OCI-LY7 (cell line): ENCODE results near the gene ERC1. TPM values are rescaled to one million over a fixed set of nuclear protein-coding genes. Genes with fewer than 3 reads are reported as not detected.

Experiments used
- BruUV-seq: library from RNA; stranded (reverse); fragments of 400-500 nt; replicated peaks from 2 replicates; lab custom pipeline; 2021; lab: Mats Ljungman, UMichigan
- CTCF ChIA-PET: fragments of 300-600 bp; sonication (Branson Sonifier 250); formaldehyde crosslinking; loops from one replicate; lab custom pipeline; 2022; ENCODE audit warnings: antibody characterized with exemption; ENCODE audit not compliant: unreplicated experiment; lab: Charles Lee
- POLR2A ChIA-PET: fragments of 300-600 bp; sonication (Branson Sonifier 250); formaldehyde crosslinking; loops from one replicate; lab custom pipeline; 2022; ENCODE audit warnings: antibody characterized with exemption; lab: Charles Lee
- DNase-seq: peaks from one replicate; pipeline ENCODE4 v3.0.0-alpha.2; 2015; ENCODE audit warnings: low spot score
- H2AFZ ChIP-seq: fragments of 200-600 bp; sonication (generic), shearing (Covaris generic); 2 replicates; pipeline ENCODE4 v1.6.1; 2014; ENCODE audit warnings: mild to moderate bottlenecking, antibody characterized with exemption, low read length, moderate library complexity
- H3K27ac ChIP-seq: fragments of 200-600 bp; sonication (generic); 2 replicates; pipeline ENCODE4 v1.5.1; 2014; ENCODE audit warnings: mixed run types, low read depth, mild to moderate bottlenecking, moderate library complexity, low read length, inconsistent platforms; ENCODE audit not compliant: poor library complexity, severe bottlenecking
- H3K36me3 ChIP-seq: fragments of 200-600 bp; sonication (generic); 2 replicates; pipeline ENCODE4 v1.6.1; 2014; ENCODE audit warnings: mild to moderate bottlenecking, antibody characterized with exemption, low read length, moderate library complexity, mixed read lengths; ENCODE audit not compliant: insufficient read depth
- H3K4me1 ChIP-seq: fragments of 200-600 bp; sonication (generic); 2 replicates; pipeline ENCODE4 v1.5.1; 2014; ENCODE audit warnings: mild to moderate bottlenecking, low read length; ENCODE audit not compliant: insufficient read depth, poor library complexity, severe bottlenecking
- H3K4me2 ChIP-seq: fragments of 200-600 bp; sonication (generic); 2 replicates; pipeline ENCODE4 v1.6.1; 2014; ENCODE audit warnings: mild to moderate bottlenecking, low read length
- H3K4me3 ChIP-seq: fragments of 200-600 bp; sonication (generic); 2 replicates; pipeline ENCODE4 v1.5.1; 2014; ENCODE audit warnings: mild to moderate bottlenecking, low read depth, low read length; ENCODE audit not compliant: poor library complexity, severe bottlenecking
- H3K79me2 ChIP-seq: fragments of 200-600 bp; sonication (generic); 2 replicates; pipeline ENCODE4 v1.6.1; 2016; ENCODE audit warnings: low read depth, mild to moderate bottlenecking, low read length, moderate library complexity, mixed read lengths; ENCODE audit not compliant: insufficient read depth
- H3K9me2 ChIP-seq: fragments of 200-600 bp; sonication (generic); 2 replicates; pipeline ENCODE4 v1.6.1; 2016; ENCODE audit warnings: mild to moderate bottlenecking, low read length, mixed read lengths; ENCODE audit not compliant: insufficient read depth
- H3K9me3 ChIP-seq: fragments of 200-600 bp; sonication (generic); 2 replicates; pipeline ENCODE4 v1.6.1; 2014; ENCODE audit warnings: mild to moderate bottlenecking, mixed run types, low read length, mixed read lengths
- H4K20me1 ChIP-seq: fragments of 200-600 bp; sonication (generic); 2 replicates; pipeline ENCODE4 v1.6.1; 2014; ENCODE audit warnings: mild to moderate bottlenecking, antibody characterized with exemption, low read length, moderate library complexity, mixed read lengths; ENCODE audit not compliant: insufficient read depth
- CTCF ChIP-seq: fragments of 200-600 bp; sonication (generic); conservative IDR thresholded peaks from 2 replicates; pipeline ENCODE4 v1.5.1; 2014; ENCODE audit warnings: mild to moderate bottlenecking, antibody characterized with exemption, low read length, moderate library complexity, mixed read lengths
- EZH2phosphoT487 ChIP-seq: fragments of 200-600 bp; sonication (generic); IDR thresholded peaks from 2 replicates; pipeline ENCODE4 v1.6.1; 2018; ENCODE audit warnings: low read depth, borderline replicate concordance, mild to moderate bottlenecking, mixed run types, antibody characterized with exemption, low read length, moderate library complexity, mixed read lengths
- intact Hi-C: fragments of 100-400 bp; cut with micrococcal nuclease; formaldehyde crosslinking; loops from one replicate; pipeline ENCODE4 v1.10.0; 2022; ENCODE audit not compliant: unreplicated experiment
- total RNA-seq, 2 experiments: library from RNA; depleted of rRNA in 1 of 2; stranded (reverse); fragments of >200 nt in 1 of 2; shearing (Covaris generic) in 1 of 2; gene quantifications; 2 replicates each; pipeline ENCODE4 v1.2.3, GENCODE V29; 2014 to 2022

ERC1 gene
- total RNA-seq, 2 experiments from 2014 or later = 26.9 to 86.9 TPM

DNA sequence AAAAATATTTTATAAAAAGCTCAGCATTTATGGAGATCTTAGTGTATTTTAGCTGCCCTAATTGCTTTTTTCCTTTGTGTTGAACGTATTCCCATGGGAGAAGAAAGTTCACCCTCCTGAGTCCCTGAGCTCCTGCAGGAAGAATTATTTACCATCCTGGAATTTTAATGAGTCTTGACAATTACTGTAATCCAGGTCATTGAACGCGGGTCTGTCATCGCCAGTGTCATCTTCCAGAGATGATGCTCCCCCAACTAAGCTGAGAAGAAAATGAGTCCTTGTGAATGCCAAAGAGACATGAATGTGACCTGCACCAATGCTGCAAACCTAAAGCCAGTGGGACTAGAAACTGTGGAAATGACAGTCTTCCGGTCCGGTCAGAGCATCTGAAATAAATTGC lies 473.9 kb downstream of the ERC1 start:
- DNase-seq = no peak
- TF ChIP-seq EZH2phosphoT487 (no peak), CTCF (no peak)
- CTCF ChIA-PET = no interaction called here
- intact Hi-C loops = no loop called here
- POLR2A ChIA-PET = interaction anchor here (0.7 to 0.9 kb wide), 3 partner anchors 27 to 258 kb away, joined by 3 to 6 read pairs (median 3); no protein-coding TSS in a partner anchor
- no peak overlapping the region for H3K27ac ChIP-seq
- H3K4me1 ChIP-seq = peaks cover 14% of the 10 kb centered on the region
- peaks cover 8% of the 10 kb centered on the region; the same call in 1 of the 2 replicates for H3K36me3 ChIP-seq
- no peak overlapping the region for H2AFZ ChIP-seq
- no peaks in the 10 kb centered on the region for H3K79me2 ChIP-seq
- no TSS peak for BruUV-seq
- no peaks in the 10 kb centered on the region for H3K9me3 ChIP-seq
- H3K4me3 ChIP-seq = no peak overlapping the region
- H3K9me2 ChIP-seq = no peaks in the 10 kb centered on the region
- no peak overlapping the region for H3K4me2 ChIP-seq
- H4K20me1 ChIP-seq = no peaks in the 10 kb centered on the region

- CTCF ChIA-PET = no interaction called here
Measured at GRCh38 chr12:1465990-1466389, 475.0 kb downstream of the ERC1 start.

More at GRCh38 chr12:1465990-1466389, 475.0 kb downstream of the ERC1 start:
- DNase-seq = no peak
- H2AFZ ChIP-seq = no peak overlapping the region
- BruUV-seq = no TSS peak
- intact Hi-C loops = no loop called here
- POLR2A ChIA-PET = interaction anchor here (0.6 kb wide), 1 partner anchor 19 kb away, joined by 4 read pairs; no protein-coding TSS in a partner anchor
- no peak overlapping the region for H3K4me2 ChIP-seq
- H3K9me2 ChIP-seq = no peaks in the 10 kb centered on the region
- H4K20me1 ChIP-seq = no peaks in the 10 kb centered on the region
- H3K27ac ChIP-seq = no peak overlapping the region
- H3K9me3 ChIP-seq = no peaks in the 10 kb centered on the region
- peaks cover 8% of the 10 kb centered on the region; the same call in 1 of the 2 replicates for H3K36me3 ChIP-seq
- no peak overlapping the region for H3K4me3 ChIP-seq
- no peaks in the 10 kb centered on the region for H3K79me2 ChIP-seq
- peaks cover 14% of the 10 kb centered on the region for H3K4me1 ChIP-seq
- TF ChIP-seq EZH2phosphoT487 = no peak
- TF ChIP-seq CTCF = no peak
